Small intestine (tissue), 7 donors: ENCODE data around the gene PIAS4. TPM values are rescaled to one million over a fixed set of nuclear protein-coding genes. Genes with fewer than 3 reads are reported as not detected.

Experiments used
- DNase-seq, 2 donors: peaks; one replicate each; pipeline versions ENCODE4 v3.0.0 to v3.0.0-alpha.2; 2013
- FAIRE-seq: peaks from 2 replicates; lab custom pipeline; 2012; peaks lifted over from hg19 to GRCh38; lab: Jason Lieb, UNC
- H3K27ac ChIP-seq, 3 donors: one replicate each; pipeline ENCODE4 v1.5.1; 2013; ENCODE audit warnings: low read length in 2 of 3, mild to moderate bottlenecking in 2 of 3, control low read depth in 1 of 3, inconsistent platforms in 1 of 3, low read depth in 1 of 3, moderate library complexity in 1 of 3
- H3K27me3 ChIP-seq, 3 donors: one replicate each; pipeline ENCODE4 v1.6.1; 2013; ENCODE audit warnings: low read length in 3 of 3, inconsistent platforms in 1 of 3; ENCODE audit not compliant: control insufficient read depth in 3 of 3, insufficient read depth in 3 of 3
- H3K36me3 ChIP-seq, 3 donors: one replicate each; pipeline ENCODE4 v1.6.1; 2013; ENCODE audit warnings: low read length in 3 of 3, inconsistent platforms in 1 of 3, low read depth in 1 of 3, mild to moderate bottlenecking in 1 of 3, moderate library complexity in 1 of 3; ENCODE audit not compliant: control insufficient read depth in 3 of 3, insufficient read depth in 2 of 3
- H3K4me1 ChIP-seq, 3 donors: one replicate each; pipeline ENCODE4 v1.6.1; 2013; ENCODE audit warnings: low read length in 2 of 3, inconsistent platforms in 1 of 3, low read depth in 1 of 3, mild to moderate bottlenecking in 1 of 3, moderate library complexity in 1 of 3; ENCODE audit not compliant: control insufficient read depth in 3 of 3, insufficient read depth in 2 of 3
- H3K4me3 ChIP-seq, 3 donors: one replicate each; pipeline ENCODE4 v1.5.1; 2013; ENCODE audit warnings: low read length in 3 of 3, control low read depth in 1 of 3, inconsistent platforms in 1 of 3, low read depth in 1 of 3, mild to moderate bottlenecking in 1 of 3, moderate library complexity in 1 of 3
- H3K9me3 ChIP-seq, 2 donors: one replicate each; pipeline ENCODE4 v1.6.1; 2013; ENCODE audit warnings: low read depth in 1 of 2, low read length in 1 of 2; ENCODE audit not compliant: control insufficient read depth in 2 of 2, insufficient read depth in 1 of 2
- WGBS, 3 donors: extraction: QIAGEN DNeasy Blood & Tissue Kit; methylation state at CpG; one replicate each; pipeline ENCODE4 v1.1.7; 2013; 5-methylcytosine and 5-hydroxymethylcytosine counted together
- polyA plus RNA-seq, 4 donors: library from polyadenylated mRNA; stranded (reverse) in 3 of 4; unstranded in 1 of 4; fragments of 200-250 nt in 3 of 4; fragments of 120-200 nt in 1 of 4; gene quantifications; one replicate each; pipeline versions ENCODE4 v1.2.1 to v1.2.3, GENCODE V29; 2013
- donor health status: healthy with polysubstance abuse.
- donor health status: control.
- donor health status: control.
- donor health status: Bipolar disorder and iron deficiency.
- donor health status: healthy.

Gene PIAS4
- polyA plus RNA-seq, 4 donors = 10.8 to 30.4 (median 13.1) TPM

DNA sequence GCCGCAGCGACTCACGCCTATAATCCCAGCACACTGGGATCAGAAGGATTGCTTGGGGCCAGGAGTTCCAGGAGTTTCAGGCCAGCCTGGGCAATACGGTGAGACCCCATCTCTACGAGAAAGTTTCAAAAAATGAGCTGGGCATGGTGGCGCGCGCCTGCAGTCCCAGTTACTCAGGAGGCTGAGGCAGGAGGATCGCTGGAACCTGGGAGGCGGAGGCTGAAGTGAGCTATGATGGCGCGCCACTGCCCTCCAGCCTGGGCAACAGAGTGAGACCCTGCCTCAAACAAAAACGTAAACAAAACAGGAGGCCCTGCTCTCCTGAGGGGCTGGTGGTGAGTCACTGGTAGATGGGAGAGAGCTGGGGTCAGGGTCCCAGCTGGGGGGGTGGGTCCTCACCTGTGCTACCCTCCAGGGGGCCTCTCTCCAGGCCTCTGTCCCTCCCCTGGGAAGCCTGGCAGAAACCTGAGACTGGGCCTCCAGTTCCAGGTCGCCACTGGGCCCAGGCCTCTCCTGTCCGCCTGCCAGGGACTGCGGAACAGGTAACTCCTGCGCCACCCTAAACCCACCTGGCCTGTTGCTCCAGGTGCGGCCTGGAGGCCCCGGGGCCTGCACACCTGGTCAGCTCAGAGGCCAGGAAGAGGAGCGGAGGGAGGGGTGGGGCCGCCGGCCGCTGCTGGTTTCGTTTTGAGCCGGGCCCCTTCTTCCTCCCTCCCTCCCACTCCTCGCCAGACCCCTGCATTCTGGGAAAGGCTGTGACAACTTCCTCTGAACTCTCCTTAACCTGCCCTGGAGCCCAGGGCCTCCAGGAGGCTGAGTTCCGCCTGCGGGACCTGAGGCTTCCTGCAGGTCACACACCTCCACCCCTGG, 76.4 kb downstream of the PIAS4 start:
- peak overlapping the region in 2 of 3 donors; percentile 20 to 26 for H3K4me3 ChIP-seq
- DNase-seq = peak; percentile 57 to 84
- H3K36me3 ChIP-seq = peaks cover 0 to 15% (median 0%) of the 10 kb centered on the region in 3 donors
- H3K9me3 ChIP-seq = no peaks in the 10 kb centered on the region
- H3K27me3 ChIP-seq = no peaks in the 10 kb centered on the region
- H3K4me1 ChIP-seq = peaks cover 6 to 26% (median 10%) of the 10 kb centered on the region in 3 donors
- WGBS, 3 donors = 49 to 52% (median 51%) methylated on average over 24 to 28 of the region's 28 CpGs
- H3K27ac ChIP-seq = peak overlapping the region; percentile 79 to 89 (median 86)
- no peak for FAIRE-seq

DNA sequence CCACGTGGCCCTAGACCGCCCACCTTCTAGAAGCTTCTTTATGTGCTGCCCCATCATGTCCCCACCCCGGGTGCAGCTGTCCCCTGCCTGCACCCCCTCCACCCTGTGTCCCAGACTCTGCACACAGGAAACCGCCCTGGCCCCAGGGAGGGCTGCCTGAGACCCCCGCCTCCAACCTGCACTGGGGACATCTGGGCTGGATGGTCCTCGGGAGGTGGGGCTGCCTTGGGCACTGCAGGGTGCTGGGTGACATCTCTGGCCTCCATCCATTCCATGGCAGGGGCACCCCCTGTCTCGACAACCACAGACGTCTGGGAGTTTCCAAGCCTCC, 77.0 kb downstream of the PIAS4 start:
- WGBS, 3 donors = 55 to 69% (median 65%) methylated on average over 8 of the region's 8 CpGs
- DNase-seq (no peak), FAIRE-seq (no peak)
- peaks cover 0 to 21% (median 0%) of the 10 kb centered on the region in 3 donors for H3K36me3 ChIP-seq
- H3K9me3 ChIP-seq = no peaks in the 10 kb centered on the region
- H3K27ac ChIP-seq = peak overlapping the region; percentile 79 to 89 (median 86)
- H3K4me1 ChIP-seq = peaks cover 6 to 26% (median 10%) of the 10 kb centered on the region in 3 donors
- H3K4me3 ChIP-seq = no peak overlapping the region
- no peaks in the 10 kb centered on the region for H3K27me3 ChIP-seq

DNA sequence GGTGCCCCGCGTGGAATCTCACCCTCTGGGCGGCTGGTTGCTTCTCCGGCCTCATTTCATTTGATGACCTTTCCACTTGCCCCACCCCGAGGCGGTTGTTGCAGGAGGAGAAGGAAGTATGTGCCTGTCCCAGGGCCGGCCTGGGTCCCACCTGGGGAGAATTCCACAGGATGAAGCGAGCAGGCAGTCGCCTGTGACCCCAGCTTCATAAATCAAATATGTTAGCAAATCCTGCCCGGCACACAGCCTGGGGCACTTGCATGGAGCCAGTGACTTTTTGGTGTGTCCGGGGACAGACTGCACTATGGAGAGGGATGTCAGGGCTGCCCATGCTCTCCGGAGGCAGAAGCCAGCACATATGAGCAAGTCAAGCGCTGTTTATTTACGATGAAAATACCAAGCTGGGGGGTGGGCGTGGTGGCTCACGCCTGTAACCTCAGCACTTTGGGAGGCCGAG, 78.9 kb downstream of the PIAS4 start:
- Histone ChIP-seq H3K36me3 (peaks cover 0 to 38% (median 0%) of the 10 kb centered on the region in 3 donors), H3K4me1 (peaks cover 6 to 26% (median 10%) of the 10 kb centered on the region in 3 donors), H3K4me3 (no peak overlapping the region), H3K27me3 (no peaks in the 10 kb centered on the region), H3K27ac (peak overlapping the region; percentile 22 to 61 (median 45)), H3K9me3 (no peaks in the 10 kb centered on the region)
- FAIRE-seq = no peak
- WGBS, 3 donors = 21 to 48% (median 45%) methylated on average over 17 of the region's 17 CpGs
- peak; percentile 54 to 84 for DNase-seq

DNA sequence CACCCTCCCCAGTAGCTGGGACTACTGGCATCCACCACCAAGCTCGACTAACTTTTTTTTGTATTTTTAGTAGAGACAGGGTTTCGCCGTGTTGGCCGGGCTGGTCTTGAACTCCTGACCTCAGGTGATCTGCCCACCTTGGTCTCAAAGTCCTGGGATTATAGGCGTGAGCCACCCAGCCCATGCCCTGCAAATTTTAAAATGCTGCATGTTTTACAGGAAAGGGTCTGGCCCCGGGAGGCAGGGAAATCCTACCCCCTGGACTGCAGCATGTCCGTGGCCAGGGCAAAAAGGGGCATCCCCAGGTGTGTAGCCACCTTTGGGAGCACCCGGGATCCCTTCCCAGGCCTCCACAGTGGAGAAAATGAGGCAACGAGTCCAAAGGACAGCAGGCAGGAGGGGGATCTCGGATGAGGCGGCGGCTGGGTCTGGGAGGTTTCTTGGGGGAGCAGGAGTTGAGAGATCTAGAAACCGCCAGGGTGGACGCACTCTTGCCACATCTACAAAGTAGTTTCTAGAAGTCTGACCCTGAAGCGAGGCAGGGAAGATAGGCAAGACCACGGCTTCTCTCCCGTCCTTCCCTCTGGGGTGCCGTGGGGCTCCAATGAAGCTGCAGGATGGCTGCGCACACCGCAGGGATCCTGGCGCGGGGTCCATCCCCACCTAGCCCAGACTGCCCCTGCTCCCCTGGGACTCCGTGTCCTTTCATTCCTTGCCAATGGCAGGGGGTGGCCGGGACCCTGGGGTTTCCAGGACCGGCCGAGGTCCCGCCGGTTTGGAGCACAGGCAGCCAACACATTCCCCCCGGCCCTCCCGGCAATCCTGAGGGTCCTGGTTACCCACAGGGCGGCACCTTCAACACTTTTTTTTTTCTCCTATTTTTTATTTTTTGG, 80.5 kb downstream of the PIAS4 start:
- WGBS, 3 donors = 75 to 82% (median 75%) methylated on average over 31 of the region's 31 CpGs
- DNase-seq (no peak), FAIRE-seq (no peak)
- peaks cover 6 to 26% (median 10%) of the 10 kb centered on the region in 3 donors for H3K4me1 ChIP-seq
- no peak overlapping the region for H3K4me3 ChIP-seq
- no peaks in the 10 kb centered on the region for H3K9me3 ChIP-seq
- peak overlapping the region in 2 of 3 donors; percentile 2 to 34 for H3K27ac ChIP-seq
- H3K36me3 ChIP-seq = peaks cover 3 to 53% (median 3%) of the 10 kb centered on the region in 3 donors
- H3K27me3 ChIP-seq = no peaks in the 10 kb centered on the region

DNA sequence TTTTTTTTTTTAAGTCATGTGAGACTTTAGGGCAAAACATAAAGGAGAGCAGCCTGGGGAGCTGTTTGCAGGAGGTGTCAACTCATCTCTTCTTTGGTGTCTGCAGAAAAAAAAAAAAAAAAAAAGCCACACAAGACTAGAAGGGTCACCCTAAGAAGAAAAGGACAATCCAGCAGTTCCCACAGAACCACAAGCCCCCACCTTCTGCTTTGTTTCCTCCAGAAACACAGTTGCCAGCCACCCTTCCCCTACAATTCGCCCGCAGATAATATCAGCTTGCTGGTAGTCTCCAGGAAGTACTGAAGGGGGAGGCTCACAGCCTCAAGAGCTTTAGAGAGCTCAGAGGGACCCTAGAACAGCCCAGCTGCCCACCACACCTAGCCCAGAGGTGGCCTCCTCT, 81.4 kb downstream of the PIAS4 start:
- Histone ChIP-seq H3K9me3 (no peaks in the 10 kb centered on the region), H3K36me3 (peaks cover 5 to 59% (median 7%) of the 10 kb centered on the region in 3 donors), H3K27ac (peak overlapping the region in 2 of 3 donors; percentile 16 to 57), H3K4me1 (peaks cover 5 to 19% (median 10%) of the 10 kb centered on the region in 3 donors), H3K4me3 (no peak overlapping the region), H3K27me3 (no peaks in the 10 kb centered on the region)
- peak in 1 of 2 donors; percentile 35 for DNase-seq
- WGBS, 3 donors = 69 to 81% (median 74%) methylated on average over 2 of the region's 2 CpGs
- FAIRE-seq = no peak

Other genes starting within 250 kb of the PIAS4 start
- gene APBA3, start 246.0 kb upstream of the PIAS4 start, polyA plus RNA-seq = 10 to 100 TPM; 13.1 to 20.8 (median 16.5) TPM
- gene MRPL54, start 245.1 kb upstream of the PIAS4 start, polyA plus RNA-seq = 100 to 1,000 TPM in 2 of 4 donors, 10 to 100 TPM in 2; 54.1 to 170 (median 125) TPM
- gene RAX2, start 235.5 kb upstream of the PIAS4 start, polyA plus RNA-seq = not detected
- gene MATK, start 221.4 kb upstream of the PIAS4 start, polyA plus RNA-seq = 10 to 100 TPM in 1 of 4 donors, 1 to 10 TPM in 3; 3.6 to 29.5 (median 6.5) TPM
- gene ZFR2, start 138.7 kb upstream of the PIAS4 start, polyA plus RNA-seq = under 1 TPM in 2 of 4 donors, not detected in 2; 0.43 to 0.75 TPM
- gene ATCAY, start 127.1 kb upstream of the PIAS4 start, polyA plus RNA-seq = 1 to 10 TPM in 1 of 4 donors, under 1 TPM in 2, not detected in 1; 0.27 to 3.0 (median 0.34) TPM
- gene NMRK2, start 74.7 kb upstream of the PIAS4 start, polyA plus RNA-seq = 1 to 10 TPM in 2 of 4 donors, under 1 TPM in 2; 0.43 to 6.8 (median 1.4) TPM
- gene DAPK3, start 36.6 kb upstream of the PIAS4 start, polyA plus RNA-seq = 10 to 100 TPM; 41.7 to 72.4 (median 60.5) TPM
- 1,000 to 10,000 TPM in 3 of 4 donors, 100 to 1,000 TPM in 1; 962 to 2,089 (median 1,615) TPM for gene EEF2, start 22.3 kb upstream of the PIAS4 start, polyA plus RNA-seq
- 10 to 100 TPM; 14.3 to 35.6 (median 21.9) TPM for gene ZBTB7A, start 59.2 kb downstream of the PIAS4 start, polyA plus RNA-seq
- 100 to 1,000 TPM; 157 to 522 (median 388) TPM for gene MAP2K2, start 116.4 kb downstream of the PIAS4 start, polyA plus RNA-seq
- gene CREB3L3, start 145.9 kb downstream of the PIAS4 start, polyA plus RNA-seq = 100 to 1,000 TPM in 3 of 4 donors, 10 to 100 TPM in 1; 77.2 to 658 (median 308) TPM
- gene SIRT6, start 174.8 kb downstream of the PIAS4 start, polyA plus RNA-seq = 10 to 100 TPM; 24.1 to 48.1 (median 42.9) TPM
- 1 to 10 TPM; 1.6 to 3.1 (median 2.3) TPM for gene ANKRD24, start 175.0 kb downstream of the PIAS4 start, polyA plus RNA-seq
- 1 to 10 TPM in 3 of 4 donors, under 1 TPM in 1; 0.89 to 6.2 (median 4.9) TPM for gene EBI3, start 221.8 kb downstream of the PIAS4 start, polyA plus RNA-seq
- gene YJU2, start 239.3 kb downstream of the PIAS4 start, polyA plus RNA-seq = 10 to 100 TPM; 22.8 to 31.0 (median 29.0) TPM